ENCODE results near the gene GLIPR2. TPM values are rescaled to one million over a fixed set of nuclear protein-coding genes. Genes with fewer than 3 reads are reported as not detected.

The GLIPR2 gene
- polyA plus RNA-seq, 1 of the 3 experiments (the other 2 are of a cell fraction): 38.3 TPM

DNA sequence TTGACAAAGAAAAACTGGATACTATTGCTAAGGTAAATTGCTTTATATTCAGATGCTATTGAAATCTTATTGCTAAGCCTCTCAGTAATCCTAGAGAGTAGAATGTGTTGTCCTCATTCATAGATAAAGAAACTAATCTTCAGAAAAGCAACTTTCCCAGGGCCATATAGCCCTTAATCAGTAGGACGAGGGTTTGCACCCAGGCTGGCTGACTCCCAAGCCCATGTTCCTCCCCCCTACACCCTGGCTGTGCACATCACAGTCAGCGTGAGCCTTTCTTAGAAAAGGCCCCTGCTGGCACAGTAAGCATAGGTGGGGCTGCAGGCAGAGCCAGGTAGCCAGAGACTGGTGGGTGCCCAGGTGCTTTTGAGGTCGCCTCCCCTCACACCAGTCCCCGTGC, 15.8 kb upstream of the GLIPR2 start:
- 89% methylated on average over 4 of the region's 4 CpGs for WGBS (ENCODE audit: low lambda C conversion rate)
- TF ChIP-seq FOSL2 (IDR thresholded peaks at IDR 0.05; ENCODE audit: borderline replicate concordance, low read depth) (no peak), RCOR1 (IDR thresholded peaks at IDR 0.05; ENCODE audit: low read length) (no peak), YY1 (IDR thresholded peaks at IDR 0.05; ENCODE audit: low read depth) (no peak), TEAD4 (IDR thresholded peaks at IDR 0.05; ENCODE audit: borderline replicate concordance, insufficient read depth) (no peak), FOXM1 (IDR thresholded peaks at IDR 0.05; ENCODE audit: low read depth) (no peak), IRF3 (IDR thresholded peaks at IDR 0.05; ENCODE audit: low read depth, low read length) (no peak), USF1 (IDR thresholded peaks at IDR 0.05; ENCODE audit: borderline replicate concordance, low read depth) (no peak), CHD2 (IDR thresholded peaks at IDR 0.05; ENCODE audit: low read length, partially characterized antibody) (no peak), GATA2 (CRISPR knock-in tag; IDR thresholded peaks at IDR 0.05) (no peak), TCF12 (IDR thresholded peaks at IDR 0.05) (no peak), MEF2A (IDR thresholded peaks at IDR 0.05; ENCODE audit: borderline replicate concordance, low read depth) (no peak), SIN3A (IDR thresholded peaks at IDR 0.05; ENCODE audit: borderline replicate concordance, low read depth, low read length) (no peak), EZH2phosphoT487 (IDR thresholded peaks at IDR 0.05; ENCODE audit: borderline replicate concordance, low read depth) (no peak), EP300 (IDR thresholded peaks at IDR 0.05; ENCODE audit: borderline replicate concordance in 1 of 2, low read depth in 1 of 2, low read length in 1 of 2) (no peak), SMC3 (IDR thresholded peaks at IDR 0.05; ENCODE audit: low read depth, low read length) (no peak), POLR2AphosphoS5 (IDR thresholded peaks at IDR 0.05; ENCODE audit: low read depth, low read length) (no peak), RAD21 (IDR thresholded peaks at IDR 0.05; ENCODE audit: low read length) (no peak)
- TF ChIP-seq, protein P1, sequence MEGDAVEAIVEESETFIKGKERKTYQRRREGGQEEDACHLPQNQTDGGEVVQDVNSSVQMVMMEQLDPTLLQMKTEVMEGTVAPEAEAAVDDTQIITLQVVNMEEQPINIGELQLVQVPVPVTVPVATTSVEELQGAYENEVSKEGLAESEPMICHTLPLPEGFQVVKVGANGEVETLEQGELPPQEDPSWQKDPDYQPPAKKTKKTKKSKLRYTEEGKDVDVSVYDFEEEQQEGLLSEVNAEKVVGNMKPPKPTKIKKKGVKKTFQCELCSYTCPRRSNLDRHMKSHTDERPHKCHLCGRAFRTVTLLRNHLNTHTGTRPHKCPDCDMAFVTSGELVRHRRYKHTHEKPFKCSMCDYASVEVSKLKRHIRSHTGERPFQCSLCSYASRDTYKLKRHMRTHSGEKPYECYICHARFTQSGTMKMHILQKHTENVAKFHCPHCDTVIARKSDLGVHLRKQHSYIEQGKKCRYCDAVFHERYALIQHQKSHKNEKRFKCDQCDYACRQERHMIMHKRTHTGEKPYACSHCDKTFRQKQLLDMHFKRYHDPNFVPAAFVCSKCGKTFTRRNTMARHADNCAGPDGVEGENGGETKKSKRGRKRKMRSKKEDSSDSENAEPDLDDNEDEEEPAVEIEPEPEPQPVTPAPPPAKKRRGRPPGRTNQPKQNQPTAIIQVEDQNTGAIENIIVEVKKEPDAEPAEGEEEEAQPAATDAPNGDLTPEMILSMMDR (IDR thresholded peaks at IDR 0.05): no peak
- TF ChIP-seq, protein P2, sequence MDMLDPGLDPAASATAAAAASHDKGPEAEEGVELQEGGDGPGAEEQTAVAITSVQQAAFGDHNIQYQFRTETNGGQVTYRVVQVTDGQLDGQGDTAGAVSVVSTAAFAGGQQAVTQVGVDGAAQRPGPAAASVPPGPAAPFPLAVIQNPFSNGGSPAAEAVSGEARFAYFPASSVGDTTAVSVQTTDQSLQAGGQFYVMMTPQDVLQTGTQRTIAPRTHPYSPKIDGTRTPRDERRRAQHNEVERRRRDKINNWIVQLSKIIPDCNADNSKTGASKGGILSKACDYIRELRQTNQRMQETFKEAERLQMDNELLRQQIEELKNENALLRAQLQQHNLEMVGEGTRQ (IDR thresholded peaks at IDR 0.05; ENCODE audit: borderline replicate concordance, low read depth, low read length): no peak
- Histone ChIP-seq H3K4me3 (ENCODE audit: low read depth in 2 of 2, low read length in 1 of 2) (no peak overlapping the region), H3K9ac (no peak overlapping the region), H3K79me2 (ENCODE audit: insufficient read depth) (no peaks in the 10 kb centered on the region), H3F3A (replicated peaks; ENCODE audit: insufficient read depth) (peaks cover 9% of the 10 kb centered on the region), H3K4me2 (no peak overlapping the region), H3K36me3 (replicated peaks in 1 of 2; ENCODE audit: control insufficient read depth in 1 of 2, insufficient read depth in 2 of 2, low read length in 1 of 2) (peaks cover 34 to 50% of the 10 kb centered on the region in 2 experiments), H3K27me3 (ENCODE audit: insufficient read depth) (no peaks in the 10 kb centered on the region), H2AFZ (ENCODE audit: low read depth) (no peak overlapping the region), H3K4me1 (ENCODE audit: control insufficient read depth in 1 of 2, insufficient read depth in 2 of 2, low read depth in 1 of 2, low read length in 1 of 2) (no peaks in the 10 kb centered on the region; a peak in 1 of 4 replicates), H3K9me3 (no peaks in the 10 kb centered on the region), H4K20me1 (ENCODE audit: insufficient read depth) (no peaks in the 10 kb centered on the region), H3K27ac (ENCODE audit: low read depth in 2 of 2, low read length in 1 of 2) (no peak overlapping the region), H3K9me2 (no peaks in the 10 kb centered on the region)
- DNase-seq: no peak
- ChIA-PET CTCF (interaction anchor here (11.7 kb wide), 1 partner anchor 19 kb away, joined by 76 read pairs; no protein-coding TSS in a partner anchor), POLR2A (no interaction called here)

Measured in SK-N-SH (cell line).